DMS53 (cell line): ENCODE measurements around the gene OR2T1.
"Not testable (repeated sequence)": the region's sequence is repeated elsewhere in the genome, so short reads cannot be mapped to it uniquely, and the experiment has no call there.

ENCODE experiments used
- DNase-seq: peaks from one replicate; lab custom pipeline; 2025; lab: John Stamatoyannopoulos, UW

OR2T1 gene

DNA sequence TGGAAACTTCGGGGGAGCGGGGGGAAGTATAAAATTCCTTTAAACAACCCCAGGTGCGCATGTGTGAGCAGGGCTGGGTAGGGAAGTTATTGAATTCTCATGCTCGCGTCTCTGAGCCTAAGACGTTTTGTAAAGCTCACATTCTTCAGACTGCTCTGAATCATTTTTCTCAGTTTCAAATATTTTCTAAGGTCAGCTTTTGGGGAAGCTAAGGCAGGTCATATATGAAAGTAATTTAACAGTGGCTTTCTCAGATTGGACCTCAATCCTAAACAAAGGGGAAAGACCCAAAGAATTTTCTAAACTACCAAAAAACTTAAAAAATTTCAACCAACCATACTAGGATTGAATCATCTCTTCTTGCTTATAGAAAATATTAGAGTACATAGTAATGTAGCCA is 32.1 kb downstream of the OR2T1 start:
- DNase-seq, result not testable (repeated sequence)

DNA sequence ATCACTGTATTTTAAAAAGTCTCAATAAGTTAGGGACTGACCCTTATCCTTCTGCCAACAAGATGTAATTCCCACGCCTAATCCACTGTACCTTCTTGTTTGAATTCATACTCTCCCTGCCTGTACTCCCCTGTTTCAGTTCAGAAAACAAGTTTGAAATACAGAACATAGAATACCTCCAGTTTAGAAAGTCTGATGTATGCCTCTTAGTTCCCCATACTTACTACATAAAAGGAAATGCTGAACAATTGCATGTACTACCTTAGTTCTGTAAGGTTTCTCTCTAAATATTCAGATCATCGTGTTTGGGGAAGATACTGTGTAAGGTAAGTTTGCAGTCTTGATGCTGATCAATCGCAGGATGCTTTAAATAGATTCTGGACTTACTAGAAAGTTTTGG is 33.5 kb downstream of the OR2T1 start:
- not testable (repeated sequence) for DNase-seq

DNA sequence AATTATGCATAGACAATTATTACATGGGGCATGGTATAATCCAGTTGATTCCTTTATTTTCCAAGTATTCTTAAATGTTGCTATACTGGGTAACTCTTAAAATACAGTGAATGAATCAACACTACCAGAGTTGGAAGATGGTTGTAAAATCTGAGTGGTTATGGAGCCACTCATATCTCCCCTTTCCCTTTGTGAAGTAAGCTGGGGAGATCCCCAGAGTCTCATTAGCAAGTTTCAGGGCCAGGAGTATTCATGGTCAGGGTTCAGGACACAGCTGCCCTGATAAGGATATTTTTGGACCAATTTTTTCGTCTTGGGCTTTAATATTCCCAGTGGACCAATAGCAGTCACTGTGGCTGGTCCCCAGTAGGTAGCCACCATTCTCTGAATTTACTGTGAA is 35.8 kb downstream of the OR2T1 start:
- not testable (repeated sequence) for DNase-seq

DNA sequence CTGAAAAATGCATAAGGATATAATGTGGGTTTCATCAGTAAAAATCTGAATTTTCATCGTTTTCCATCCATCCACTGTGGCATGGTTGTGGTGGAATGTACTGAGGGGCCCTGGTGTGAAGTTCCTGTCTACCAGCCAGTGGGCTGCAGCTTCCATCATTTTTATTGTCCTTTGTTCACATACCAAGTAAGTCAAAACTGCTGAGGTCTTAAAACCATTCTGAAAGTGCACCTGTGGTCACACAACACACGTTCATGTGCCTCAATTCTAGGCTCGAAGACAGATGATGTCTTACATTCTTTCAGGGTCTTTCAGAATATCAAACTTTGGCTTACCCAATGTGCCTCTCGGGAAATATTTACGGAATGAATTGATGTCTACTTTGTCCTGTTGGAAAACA is 36.4 kb downstream of the OR2T1 start:
- not testable (repeated sequence) for DNase-seq

DNA sequence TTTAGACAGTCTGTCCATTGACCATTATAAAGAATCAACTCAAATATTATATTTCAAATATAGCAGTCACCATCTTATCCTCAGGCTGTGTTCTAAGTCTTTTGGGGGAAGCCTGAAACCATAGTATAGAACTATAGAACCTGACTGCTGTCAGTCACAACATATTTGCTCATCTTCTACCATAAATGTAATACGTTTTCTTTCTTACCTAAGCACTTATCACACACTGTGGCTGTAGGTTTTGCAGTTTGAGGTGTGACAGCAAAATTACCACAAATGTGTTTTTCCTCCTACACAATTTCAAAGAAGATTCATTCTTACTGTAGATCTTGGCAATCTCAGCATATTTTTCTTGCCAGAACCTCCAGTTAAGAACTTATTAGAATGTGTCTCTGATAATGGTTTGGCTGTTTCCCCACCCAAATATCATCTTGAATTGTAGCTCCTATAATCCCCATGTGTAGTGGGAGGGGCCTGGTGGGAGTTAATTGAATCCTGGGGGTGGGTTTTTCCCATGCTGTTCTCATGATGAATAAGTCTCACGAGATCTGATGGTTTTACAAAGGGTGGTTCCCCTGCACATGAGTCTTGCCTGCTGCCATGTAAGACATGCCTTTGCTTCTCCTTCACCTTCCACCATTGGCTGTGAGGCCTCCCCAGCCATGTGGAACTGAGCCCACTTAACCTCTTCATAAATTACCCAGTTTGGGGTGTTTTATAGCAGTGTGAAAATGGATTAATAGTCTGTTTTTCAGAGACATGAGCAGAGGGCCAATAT is 39.8 kb downstream of the OR2T1 start:
- DNase-seq, result not testable (repeated sequence)

DNA sequence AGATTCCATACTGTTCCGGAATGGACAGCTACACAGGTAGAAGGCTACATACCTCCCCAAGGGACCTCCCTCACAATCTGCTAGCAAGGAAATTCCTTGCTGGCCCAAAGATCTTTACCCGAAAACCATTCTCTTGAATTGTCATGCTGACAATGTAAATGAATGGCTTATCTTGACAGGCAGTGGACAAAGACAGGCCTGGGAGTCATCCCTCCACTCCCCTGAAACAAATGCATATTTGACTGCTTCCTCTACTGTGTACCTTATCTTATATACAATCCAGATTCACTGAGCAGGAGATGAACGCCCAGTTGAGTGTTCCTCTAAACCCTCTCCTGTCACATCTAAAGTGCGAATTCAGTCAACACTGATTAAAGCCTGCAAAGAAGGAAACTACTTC is 41.8 kb downstream of the OR2T1 start:
- DNase-seq, result not testable (repeated sequence)

DNA sequence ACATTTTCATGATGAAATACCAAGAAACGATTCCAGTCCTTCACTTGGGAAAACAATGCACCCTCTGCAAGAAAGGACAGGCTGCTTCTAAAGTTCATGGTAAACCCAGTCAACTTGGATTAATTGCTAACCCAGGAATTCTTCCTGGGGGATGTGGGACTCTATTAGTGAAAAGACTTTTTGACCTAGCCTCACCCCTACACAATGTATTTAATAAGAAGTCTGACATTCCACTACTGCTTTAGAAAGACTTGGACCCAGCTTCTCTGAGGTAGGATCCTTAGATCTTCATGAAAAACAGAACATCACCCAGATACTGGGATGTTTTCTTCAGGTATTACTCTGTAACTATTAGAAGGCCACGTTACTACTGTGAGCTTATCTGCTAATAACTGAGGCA is 42.6 kb downstream of the OR2T1 start, which contains the start of gene OR2T2:
OR2T2 (plus strand) TSS at position 239 of the 400 bp plus-strand sequence. CDS start 7,161 bp downstream, outside the sequence.
- DNase-seq, result not testable (repeated sequence)

DNA sequence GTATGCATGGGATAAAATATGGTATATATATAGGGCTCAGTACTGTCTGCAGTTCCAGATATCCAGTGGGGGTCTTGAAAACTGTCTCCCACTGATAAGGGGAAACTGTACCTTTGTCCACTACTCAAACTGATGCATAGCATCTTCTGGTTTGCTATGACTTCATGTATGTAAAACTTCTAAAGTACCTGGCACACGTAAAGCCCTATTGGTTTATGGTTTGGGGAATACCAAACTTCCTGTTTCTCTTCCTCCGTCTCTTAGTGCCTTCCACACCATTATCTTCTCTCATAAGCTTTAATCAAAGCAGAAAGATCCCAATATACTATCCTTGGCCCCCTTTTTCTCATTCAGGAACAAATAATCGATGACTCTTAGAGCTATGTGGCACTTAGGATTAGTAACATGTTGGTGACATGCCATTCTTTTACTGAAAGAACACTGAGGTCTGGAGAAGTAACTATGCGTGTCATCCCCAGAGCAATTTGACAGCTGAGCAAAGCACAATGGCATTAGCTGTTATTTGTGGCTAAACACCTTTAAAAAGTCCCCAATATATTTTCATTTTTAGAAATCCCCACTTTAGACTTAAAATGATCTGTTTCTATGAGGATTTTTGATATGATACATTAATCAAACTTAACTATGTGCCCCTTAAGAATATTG is 45.7 kb downstream of the OR2T1 start:
- DNase-seq, result not testable (repeated sequence)

DNA sequence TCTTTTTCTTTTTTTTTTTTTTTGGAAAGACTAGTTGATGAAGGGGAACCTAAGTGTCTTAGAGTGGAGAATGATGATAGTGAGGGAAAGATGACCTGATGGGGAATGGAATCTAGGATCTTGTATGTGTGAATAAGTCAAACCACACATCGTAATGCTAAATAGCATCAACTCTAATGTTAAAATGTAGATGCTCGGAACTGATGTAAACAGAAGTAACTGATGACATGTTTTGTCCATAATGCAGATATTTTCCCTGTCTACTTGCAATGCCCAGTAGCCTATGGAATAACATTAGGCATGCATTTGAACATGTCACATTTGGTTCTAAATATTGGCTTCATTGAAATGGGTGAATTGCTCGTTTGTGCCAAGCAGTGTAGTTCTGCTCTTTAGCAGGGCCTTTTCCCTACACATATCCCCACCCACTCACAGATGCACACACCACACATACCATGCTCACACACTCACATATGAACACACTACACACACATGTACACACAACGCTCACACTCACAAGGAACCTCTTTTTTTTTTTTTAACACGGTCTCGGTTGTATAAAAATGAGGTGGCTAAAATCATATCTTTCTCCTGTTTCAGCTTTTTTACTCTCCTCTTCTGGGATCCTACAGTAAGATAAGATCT is 47.1 kb downstream of the OR2T1 start:
- DNase-seq, result not testable (repeated sequence)

DNA sequence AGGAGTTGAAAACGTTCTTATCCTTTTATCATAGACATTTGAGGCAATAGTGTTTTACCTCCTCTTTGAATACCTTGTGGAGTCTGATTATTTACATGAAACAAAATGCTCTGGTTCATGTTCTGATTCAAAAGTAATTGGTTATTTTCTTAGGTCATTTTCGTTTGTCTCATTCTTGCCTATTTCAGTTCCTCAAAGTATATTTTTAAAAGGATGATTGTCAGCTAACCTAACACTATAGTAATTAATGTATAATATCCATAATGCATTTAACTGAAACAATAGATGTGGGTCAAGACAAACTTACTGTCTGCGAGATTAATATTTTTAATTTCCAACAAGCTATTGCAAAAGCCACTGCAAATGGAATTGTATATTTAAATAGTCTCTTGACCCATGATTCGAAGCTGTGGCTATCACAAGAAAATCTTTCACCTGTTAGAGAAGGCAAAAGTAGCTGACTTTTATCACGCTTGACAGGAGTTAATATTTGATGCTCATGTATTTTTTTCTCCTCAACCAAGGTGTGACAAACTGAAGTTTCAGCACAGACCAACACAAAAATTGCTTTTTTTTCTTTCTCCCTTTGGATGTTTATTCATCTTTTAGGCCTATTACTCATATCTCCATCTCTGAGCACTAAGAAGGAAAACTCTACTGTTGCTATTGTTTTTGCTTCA is 47.8 kb downstream of the OR2T1 start:
- not testable (repeated sequence) for DNase-seq

DNA sequence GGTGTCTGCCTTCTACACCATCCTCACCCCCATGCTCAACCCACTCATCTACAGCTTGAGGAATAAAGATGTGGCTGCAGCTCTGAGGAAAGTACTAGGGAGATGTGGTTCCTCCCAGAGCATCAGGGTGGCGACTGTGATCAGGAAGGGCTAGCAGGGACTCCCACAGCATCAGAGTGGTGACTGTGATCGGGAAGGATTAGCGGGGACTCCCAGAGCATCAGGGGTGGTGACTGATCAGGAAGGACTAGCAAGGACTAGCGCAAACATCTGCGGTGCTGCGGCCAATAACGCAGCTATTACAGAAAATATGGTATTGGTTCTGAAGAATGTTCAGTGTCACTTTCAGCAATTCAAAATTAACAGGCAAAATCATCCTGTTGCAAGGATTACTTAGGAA is 50.8 kb downstream of the OR2T1 start:
- not testable (repeated sequence) for DNase-seq

DNA sequence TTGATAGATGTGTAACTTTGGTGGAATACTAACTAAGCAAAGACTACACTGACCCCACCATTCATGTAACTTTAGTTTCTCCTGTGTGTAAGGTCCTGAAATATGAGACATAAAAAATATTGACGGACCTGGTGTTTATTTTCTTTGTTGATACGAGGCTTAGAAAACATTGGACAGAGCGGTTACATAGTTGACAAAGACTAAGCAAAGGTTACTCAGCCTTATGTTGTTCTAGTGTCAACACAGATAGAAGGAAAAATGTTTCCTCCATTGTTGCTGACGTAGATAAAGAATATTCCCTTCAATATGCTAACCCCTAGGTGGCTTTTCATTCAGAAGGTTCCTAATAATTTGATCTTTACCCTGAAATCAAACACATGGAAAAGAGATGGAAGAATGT is 52.2 kb downstream of the OR2T1 start:
- DNase-seq, result peak; percentile 65

DNA sequence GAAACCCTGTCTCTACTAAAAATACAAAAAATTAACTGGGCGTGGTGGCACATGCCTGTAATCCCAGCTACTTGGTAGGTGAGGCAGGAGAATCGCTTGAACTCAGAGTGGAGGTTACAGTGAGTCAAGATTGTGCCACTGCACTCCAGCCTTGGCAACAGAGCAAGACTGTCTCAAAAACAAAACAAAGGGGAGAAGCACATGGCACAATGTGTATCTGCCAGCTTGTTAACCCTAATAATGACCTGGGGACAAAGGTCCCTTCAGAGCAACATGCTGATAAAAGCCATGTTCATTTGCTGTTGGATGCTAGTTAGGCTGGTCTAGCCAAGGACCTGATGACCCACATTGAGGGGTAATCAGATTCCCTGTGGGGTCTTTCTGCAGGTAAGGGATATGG is 53.8 kb downstream of the OR2T1 start:
- DNase-seq, result not testable (repeated sequence)
